Cortex of kidney (tissue), 1 donor: ENCODE results near the gene GASK1A.
"Not testable (repeated sequence)": the region's sequence is repeated elsewhere in the genome, so short reads cannot be mapped to it uniquely, and the experiment has no call there.

Experiments
- DNase-seq: peaks from one replicate; lab custom pipeline; 2025; lab: John Stamatoyannopoulos, UW

GASK1A gene

DNA sequence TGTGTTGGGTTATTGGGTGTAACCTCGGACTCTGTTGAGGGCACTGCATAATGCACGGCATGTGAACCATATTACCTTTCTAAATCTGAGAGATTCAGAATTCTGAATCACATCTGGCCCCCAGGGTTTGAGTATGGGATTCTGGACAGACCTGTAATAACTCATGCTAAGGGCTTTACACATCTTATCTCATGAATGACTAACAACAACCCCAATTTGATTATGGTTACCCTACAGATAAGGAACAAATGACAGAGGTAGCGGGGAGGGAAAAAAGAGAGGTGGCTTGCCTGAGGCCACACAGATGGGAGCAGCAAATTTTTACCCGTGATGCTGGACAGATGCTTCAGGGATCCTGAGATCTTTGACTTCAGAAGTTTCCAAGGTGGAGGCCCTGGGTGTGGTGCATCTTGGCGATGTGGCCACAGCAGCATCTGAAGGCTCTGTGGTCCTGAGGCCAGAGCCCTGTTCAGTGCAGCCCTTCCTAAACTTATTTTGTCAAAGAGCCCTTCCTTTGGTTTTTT lies 83.0 kb downstream of the GASK1A start:
- DNase-seq = no peak

DNA sequence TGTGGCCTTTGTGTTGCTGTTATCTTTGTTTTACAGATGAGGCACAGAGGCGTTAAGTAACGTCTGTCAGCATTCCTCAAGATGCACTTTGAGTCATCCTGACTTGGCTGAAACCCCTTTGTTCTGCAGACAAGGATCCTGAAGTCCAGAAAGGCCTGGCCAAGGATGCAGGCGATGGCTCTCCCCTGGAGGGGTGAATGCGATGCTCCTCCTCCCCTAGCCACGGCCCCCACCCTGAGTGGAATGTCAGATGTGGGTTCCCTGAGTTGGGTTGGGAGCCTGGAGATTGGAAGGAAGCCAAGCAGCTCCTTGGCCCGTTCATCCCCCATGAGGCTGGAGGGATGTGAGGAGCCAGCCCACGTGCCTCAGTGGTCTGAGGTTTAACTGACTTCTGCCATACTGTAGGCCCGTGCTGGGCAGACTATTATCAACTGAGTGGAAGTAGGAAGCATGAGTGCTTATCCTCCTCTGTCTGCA lies 83.5 kb downstream of the GASK1A start:
- DNase-seq = no peak

DNA sequence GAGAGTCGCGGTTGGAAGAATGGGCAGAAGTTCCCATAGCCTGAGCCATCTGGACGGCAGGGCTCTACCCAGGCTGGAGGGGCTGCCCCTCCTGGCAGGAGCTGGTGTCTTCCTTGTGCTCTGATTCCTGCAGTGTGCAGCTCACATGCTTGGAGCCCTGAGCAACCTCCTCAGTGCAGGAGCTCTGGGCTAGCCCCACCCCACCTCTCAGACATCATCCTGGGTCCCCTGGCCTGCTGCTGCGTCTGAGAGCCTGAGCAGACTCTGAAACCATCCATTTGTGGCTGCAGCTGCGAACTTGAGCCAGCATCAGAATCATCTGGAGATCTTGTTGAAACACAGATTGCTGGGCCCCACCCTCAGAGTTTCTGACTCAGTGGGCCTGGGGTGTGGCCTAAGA lies 84.0 kb downstream of the GASK1A start:
- DNase-seq = no peak

DNA sequence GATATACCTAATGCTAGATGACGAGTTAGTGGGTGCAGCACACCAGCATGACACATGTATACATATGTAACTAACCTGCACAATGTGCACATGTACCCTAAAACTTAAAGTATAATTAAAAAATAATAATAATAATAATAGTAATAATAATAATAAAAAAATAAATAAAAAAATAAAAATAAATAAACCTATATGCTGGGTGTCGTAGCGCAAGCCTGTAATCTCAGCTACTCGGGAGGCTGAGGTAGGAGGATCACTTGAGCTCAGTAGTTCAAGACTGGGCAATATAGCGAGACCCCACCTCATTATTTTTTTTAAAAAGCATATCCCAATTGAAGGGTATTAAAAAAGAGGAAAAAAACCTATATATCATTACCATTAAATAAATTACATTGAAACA lies 91.6 kb downstream of the GASK1A start:
- DNase-seq = not testable (repeated sequence)

DNA sequence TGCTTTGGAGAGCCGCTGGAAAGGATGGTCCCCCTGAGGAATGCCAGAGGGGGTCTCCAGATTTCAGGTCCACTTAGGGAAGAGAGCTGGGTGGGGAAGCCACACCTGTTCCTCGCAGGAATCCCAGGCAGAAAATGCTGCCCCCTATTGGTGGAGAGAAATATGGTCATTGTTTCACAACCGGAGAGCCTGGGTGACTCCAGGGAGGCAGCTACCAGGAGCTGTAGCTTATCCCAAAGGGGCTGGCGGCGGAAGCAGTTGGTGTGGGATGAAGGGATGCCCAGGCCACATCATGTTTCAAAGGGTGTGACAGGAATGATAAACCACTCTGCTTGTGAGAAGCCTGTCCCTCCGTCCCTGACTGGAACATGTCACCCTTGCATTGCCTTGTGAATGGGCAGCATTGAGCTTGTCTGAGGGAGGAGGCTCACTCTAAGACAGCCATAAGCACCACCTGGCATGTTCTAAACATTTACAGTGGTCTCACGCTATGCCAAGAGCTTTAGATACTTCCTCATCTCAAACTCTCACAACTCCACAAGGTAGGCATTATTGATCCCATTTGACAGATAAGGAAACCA lies 92.3 kb downstream of the GASK1A start:
- no peak for DNase-seq

DNA sequence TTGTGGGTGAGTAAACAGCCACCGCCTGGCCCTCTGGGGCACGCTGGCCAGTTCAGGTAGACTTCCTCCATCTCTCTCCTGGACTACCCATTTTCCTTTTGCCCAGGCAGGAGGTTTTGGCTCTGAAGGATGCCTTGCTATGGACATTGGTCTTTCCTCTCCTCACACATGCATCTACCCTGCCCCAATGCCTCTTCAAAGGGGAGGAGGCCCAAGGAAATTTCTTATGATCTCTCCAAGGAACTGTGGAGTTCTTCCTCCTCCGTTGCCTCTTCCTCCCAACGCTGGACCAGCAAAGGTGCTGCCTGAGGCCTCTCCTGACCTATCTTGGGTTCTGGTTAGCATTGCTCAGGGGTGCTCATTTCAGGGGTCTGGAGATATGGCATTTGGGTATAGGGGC lies 93.2 kb downstream of the GASK1A start:
- no peak for DNase-seq

DNA sequence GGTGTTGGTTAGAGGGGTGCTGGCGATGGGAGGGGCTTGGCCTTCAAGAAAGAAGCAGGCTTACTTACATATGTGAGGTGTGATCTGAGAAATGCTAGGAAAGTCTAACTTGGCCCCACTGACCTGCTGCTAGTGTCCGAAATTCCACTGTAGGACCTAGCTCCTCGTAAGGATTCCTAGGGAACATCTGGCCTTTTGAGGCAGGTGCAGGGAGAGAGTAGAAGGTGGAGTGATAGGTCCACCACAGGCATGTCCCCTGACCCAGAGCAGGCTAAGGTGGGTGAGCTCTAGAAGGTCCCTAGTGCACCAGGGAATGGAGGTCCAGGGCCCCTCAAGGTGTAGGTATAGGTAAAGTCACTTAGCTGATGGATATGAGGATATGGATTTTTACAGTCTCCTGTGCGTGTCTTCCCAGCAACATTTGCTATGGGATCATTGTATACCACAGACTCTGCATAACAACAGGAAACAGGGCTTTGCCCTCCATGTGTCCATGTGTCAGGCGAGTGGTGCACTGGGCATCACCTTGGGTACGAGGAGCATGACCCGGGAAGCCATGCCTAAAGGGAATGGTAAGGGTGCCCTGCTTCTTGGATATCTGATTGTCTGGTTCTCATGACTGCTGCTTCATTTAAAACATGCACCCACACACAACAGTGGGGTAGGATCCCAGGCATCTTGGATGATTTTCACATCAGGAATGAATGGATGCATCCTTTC lies 94.2 kb downstream of the GASK1A start:
- DNase-seq = no peak

DNA sequence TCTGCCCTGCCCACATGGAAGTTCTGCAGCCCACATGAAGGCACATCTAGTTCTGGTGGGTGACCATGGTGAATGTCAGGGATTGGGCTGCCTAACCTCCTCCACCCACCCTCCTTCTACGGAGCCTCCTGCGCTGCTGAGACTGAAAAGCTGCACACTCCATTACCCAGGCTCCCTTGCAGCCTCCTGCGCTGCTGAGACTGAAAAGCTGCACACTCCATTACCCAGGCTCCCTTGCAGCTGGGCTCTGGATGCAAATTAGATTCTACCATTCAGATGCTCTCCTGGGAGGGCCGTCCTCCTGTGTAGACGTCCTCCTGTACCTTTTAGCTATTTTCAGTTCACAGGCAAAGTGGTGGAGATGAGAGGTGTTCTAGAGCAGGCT lies 94.7 kb downstream of the GASK1A start:
- no peak for DNase-seq

DNA sequence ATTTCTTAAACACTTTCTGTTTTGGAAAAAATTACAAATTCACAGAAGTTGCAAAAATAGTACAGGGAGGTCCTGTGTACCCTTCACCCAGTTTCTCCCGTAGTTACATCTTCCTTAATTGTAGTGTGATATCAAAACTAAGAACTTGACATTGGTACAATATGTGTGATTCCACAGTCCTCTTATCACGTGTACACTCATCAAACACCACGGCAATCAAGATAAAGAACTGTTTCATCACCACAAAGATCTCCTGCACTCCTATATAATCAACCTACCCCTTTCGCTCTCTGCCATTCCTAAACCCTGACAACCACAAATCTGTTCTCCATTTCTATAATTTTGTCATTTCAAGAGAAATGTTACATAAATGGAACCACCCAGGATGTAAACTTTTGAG lies 95.4 kb downstream of the GASK1A start:
- no peak for DNase-seq

DNA sequence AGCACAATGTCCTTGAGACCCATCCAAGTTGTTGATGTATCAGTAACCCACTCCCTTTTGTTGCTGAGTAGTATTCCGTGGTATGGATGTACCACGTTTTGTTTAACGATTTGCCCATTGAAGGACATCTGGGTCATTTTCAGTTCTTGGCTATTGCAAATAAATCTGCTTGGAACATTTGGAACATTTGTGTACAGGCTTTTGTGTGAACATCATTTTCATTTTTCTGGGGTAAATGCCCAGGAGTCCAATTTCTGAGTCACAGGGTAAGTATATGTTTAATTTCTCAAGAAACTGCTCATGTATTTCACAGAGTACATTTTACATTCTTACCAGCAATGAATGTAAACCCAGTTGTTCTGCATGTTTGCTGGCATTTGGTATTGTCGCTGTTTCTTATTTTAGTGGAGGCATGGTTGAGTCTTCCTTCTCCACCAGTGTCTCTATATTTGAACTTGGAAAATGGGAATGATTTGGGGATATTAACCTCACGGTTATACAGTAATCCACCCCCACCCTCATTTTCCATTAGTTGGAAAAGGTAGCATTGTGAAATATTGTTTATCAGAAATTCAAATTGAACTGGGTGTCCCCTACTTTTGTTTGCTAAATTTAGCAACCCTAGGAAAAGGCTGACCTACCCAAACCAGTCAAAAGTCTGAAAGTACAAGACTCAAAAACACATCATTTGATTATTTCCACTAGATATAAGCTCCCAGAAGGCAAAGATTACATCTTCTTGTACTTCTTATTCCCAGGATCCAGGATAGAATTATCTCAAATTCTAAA lies 96.0 kb downstream of the GASK1A start:
- DNase-seq = no peak

DNA sequence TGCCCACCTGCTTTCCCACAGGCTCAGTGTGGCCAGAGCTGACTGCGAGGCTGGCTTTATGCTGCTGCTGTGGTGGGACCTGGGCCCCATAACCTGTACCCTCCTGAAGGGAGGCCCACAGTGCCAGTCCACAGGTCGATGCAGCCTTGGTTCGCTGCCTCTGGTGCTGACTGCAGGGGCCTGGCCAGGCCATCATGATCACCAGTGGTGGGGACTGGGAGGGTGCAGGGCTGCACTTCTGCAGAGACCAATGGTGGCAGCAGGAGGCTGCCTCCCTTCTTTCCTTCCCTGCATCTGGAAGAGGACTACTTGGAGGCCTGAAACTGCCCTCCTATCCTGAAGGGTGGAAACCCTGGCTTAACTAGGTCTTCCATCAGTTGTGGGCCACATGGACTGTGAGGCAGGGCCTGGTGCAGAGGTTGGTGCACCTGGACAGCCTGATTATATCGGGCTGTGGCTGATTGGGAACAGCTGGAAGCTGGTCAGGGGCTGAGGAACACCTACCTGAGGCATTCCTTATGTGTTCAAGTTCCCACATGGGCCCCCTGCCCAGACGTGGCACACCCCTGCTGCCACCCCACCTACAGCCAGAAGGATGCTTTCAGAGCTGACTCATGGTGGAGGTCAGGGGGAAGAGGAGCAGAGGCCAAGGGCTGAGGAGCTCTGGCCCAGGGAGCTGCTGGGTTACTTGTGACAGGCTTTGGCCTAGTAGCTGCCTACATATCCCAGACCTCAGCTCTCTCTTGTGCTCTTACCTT lies 97.0 kb downstream of the GASK1A start:
- DNase-seq = no peak

DNA sequence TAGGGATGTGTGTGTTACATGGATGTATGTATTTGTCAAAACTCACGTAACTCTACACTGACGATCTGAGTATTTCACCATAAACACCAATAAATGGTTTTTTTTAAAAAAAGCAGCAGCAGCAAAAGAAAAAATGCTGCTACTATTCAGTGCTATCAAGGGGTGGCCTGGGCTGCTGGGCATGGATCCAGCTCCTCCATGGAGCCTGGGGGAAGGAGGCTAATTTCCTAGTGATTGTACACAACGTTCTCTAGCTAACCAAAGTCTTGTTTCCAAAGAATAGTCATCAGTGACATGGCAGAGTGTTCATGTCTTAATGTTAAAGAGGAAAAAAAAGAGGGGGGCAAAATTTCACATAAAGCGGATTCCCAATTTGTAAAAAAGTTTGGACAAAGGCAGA lies 97.7 kb downstream of the GASK1A start:
- DNase-seq = no peak

DNA sequence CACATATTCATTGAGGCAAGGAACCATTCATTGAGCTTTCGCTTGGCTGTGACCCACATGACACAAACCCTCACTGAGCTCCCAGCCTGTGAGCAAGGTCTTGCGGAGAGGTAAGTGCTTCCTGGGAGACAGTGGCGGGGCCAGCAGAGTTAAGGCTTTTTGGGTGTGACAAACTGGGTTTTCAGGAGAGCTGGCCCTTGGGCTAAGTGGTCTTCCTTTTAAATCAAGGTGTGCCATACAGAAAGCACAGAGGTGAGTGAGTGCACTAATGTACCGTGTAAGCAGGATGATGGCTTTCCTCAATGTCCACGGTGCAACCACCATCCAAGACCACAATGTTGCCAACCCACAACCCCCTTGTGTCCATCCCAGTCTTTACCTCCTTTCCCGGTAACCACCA lies 98.2 kb downstream of the GASK1A start:
- DNase-seq = no peak

DNA sequence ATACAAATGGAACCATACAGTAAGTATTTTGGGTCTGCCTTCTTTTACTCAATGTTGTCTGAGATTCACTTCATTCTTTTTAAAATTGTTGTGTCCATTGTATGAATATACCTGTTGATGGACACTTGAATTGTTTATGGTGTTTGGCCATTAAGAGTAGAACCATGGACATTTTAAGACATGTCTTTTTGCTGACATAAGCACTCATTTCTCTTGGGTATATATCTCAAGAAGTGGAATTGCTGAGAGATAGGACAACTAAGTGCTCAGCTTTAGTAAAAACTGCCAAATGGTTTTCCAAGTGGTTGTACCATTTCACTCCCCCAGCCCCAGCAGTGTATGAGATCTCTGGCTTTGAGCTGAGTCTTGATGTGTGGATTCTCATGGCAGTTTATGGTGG lies 98.6 kb downstream of the GASK1A start:
- DNase-seq = no peak

DNA sequence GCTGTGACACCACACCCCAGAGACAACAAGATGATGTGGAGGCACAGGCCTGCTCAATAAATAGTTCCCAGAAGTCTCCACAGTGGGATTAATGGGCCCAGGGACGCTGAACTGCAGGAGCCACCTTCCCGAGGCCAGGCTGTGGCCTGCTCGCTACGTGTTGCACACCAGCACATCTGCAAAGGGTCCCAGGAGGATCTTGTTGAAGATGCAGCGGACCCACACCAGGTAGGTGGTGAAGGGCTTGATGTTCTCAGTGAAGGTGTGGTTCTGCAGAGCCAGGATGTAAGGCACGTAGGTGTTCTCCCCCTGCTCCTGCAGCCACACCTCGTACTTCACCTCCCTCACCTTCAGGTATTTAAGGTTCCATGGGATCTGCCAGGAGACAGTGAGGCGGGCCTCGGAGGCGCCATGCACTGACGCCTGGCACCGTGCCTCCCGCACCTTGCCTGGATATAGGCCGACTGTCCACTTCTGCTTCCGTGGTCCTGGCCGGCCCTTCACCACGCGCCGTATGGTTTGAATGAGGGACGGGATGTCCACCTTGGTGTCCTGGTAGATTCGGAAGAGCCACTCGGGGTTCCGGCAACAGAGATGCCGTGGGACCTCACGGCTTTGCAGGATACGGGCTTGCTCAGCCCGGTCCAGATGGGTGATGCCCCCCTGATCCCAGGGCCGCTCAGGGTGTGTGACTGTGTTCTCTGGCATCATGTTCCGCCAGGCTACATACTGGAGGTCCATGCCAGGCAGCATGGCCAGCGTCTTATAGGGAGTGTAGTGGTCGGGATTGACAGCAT lies 100.6 kb downstream of the GASK1A start:
- no peak for DNase-seq

DNA sequence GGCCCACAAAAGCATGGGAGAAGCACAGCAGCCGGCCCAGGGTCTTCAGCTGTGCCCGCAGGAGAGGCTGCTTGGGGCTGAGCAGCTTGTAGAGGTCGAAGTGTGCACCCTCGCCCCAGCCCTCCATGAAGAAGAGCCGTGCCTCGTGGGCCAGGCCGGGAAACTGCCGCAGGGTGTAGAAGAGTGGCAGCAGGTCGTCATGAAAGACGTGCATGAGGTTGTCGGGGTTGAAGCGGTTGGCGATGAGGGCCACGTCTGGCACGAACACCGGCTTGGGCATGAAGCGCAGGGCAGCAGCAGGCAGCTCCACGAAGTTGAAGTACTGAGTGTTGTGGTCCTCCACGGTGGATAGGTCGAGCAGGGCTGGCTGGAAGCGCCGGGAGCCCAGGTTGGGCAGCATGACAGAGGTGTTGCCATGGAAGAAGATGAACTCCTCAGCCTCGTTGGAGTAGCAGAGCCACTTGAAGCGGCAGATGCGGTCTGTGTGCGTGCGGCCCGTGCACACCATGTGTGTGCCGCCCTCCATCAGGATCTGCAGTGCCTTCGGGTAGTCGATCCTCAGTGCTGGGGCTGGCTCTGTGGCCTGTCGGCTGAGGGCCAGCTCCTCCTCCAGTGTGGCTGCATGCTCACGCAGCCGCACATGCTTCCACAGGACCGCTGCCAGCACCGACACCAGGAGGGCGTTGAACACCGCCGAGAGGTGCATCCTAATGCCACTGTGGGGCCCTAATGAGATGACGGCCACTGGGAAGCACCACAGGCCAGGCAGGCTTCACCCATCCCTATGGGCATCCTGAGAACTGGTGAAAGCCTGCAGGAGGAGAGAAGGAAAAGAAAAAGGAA lies 101.8 kb downstream of the GASK1A start:
- no peak for DNase-seq

DNA sequence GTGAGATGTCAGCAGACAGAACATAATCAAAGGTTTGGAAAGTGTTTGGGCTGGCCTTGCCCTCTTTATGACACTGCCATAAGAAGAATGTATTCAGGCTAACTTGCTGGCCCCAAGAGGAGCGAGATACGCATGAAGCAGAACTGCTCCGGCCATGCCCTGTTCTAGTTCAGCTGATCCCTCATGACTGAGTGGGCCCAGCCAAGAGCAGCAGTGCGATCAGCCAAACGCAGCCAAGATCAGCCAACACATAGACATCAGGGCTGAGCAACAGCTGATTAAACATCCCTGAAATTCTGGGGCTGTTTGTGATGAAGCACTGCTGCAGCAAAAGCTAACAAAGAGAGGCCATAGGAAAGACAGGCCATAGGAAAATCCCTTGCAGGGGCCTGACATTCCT lies 102.7 kb downstream of the GASK1A start:
- no peak for DNase-seq

DNA sequence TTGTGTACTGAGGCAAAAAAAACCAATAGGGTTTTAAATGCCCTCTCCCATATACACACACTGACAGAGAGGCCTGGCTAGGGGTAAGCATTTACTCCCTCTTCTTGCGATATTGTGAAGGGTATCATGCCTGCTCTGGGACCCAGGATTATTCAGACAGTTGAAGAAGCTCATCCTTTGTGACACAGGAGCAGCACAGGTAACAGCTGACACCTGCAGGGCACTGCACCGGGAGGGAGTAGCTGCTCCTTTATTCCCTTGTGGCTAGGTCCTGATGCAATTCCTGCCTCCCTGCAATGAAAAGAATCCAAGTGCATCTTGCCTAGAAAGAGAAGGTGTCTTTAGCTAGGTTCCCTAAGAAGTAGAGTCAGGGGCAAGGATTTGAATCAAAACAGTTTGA lies 103.3 kb downstream of the GASK1A start:
- DNase-seq = no peak

DNA sequence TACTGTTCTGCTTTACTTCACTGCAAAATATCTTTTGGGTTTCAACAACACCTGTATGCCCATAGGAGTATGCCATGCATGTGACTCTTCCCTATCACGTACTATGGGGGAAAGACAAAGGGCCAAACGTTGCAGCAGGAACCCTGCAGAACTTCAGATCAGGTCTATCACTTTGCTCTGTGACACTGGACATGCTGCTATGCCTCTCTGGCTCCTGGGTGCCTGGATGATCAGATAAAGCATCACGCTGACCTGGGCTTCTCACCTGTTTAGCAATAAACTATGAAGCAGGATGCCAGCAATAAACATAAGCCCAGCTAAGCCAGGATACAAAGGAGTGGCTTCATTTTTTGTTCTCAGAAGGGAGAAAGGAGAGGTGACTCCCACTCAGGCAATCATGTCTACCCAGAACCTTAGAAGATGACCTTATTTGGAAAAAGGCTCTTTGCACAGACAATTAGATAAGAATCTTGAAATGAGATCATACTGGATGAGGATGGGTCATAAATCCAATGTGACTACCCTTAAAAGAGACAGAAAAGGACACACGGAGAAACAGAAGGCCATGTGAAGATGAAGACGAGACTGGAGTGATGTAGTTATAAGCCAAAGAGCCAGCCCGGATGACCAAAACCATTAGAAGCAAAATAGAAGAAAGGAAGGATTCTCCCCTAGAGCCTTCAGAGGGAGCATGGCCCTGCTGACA lies 107.5 kb downstream of the GASK1A start:
- DNase-seq = no peak

DNA sequence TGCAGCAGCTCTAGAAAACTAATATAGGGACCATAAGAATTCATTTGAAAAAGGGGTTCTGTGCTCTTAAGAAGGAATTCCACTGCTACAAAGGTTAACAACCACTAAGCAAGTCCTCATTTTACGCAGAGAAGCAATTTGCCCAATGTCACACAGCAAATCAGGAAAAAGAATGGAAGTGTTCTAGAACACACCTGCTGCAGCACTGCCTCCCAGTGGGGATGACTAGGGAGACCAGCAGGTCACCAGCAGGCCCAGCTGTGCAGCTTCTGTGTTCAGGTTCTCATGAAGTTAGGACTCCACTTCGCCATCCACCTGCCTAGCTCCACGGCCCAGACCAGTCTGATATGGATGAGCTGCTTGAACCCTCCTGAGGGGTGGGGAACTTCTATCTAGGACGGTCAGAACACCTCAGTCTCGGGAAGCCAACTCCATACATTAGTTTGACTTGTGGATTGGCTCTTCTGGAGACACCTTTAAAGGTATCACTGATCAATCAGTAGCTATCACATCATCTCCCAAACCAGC lies 108.2 kb downstream of the GASK1A start:
- no peak for DNase-seq
